Transverse colon (tissue), 4 donors: ENCODE data around the gene SLC12A7.

Source experiments
- POLR2AphosphoS5 ChIP-seq, 3 donors: sonication (generic); formaldehyde crosslinking; IDR thresholded peaks; one replicate each; pipeline ENCODE4 v1.6.1; 2016; ENCODE audit warnings: antibody characterized with exemption in 3 of 3
- TF ChIP-seq, protein P1 (sequence below), 5 experiments: fragments of 200-600 bp in 3 of 5; fragments of 450-650 bp in 2 of 5; sonication (generic) in 3 of 5; IDR thresholded peaks; 1 replicate in 2 of 5; 2 replicates in 3 of 5; pipeline ENCODE4 v1.5.1; 2016 to 2017; ENCODE audit warnings: antibody characterized with exemption in 5 of 5, inconsistent platforms in 3 of 5, mild to moderate bottlenecking in 2 of 5, moderate library complexity in 1 of 5

DNA sequence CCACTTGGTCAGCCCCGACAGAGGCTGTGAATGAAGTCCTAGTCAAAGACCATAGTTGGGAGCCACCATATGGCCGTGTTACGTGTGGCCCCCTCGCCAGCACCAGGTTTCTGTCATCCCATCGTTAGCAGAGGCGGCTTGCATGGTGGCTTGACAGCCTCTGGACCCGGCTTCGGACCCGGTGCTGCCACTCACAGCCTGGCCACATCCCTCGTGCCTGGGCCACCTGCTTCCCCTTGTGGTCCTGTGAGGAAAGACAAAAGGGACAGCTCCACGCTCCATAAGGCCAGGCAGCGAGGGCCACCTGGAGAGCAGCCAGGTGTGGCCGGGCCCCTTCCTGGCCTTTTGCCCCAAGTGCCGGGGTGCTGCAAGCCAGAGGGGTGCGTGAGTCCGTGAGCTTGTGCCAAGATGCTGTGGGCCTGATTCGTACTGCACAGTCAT is 97.1 kb downstream of the SLC12A7 start:
- TF ChIP-seq, protein P1, sequence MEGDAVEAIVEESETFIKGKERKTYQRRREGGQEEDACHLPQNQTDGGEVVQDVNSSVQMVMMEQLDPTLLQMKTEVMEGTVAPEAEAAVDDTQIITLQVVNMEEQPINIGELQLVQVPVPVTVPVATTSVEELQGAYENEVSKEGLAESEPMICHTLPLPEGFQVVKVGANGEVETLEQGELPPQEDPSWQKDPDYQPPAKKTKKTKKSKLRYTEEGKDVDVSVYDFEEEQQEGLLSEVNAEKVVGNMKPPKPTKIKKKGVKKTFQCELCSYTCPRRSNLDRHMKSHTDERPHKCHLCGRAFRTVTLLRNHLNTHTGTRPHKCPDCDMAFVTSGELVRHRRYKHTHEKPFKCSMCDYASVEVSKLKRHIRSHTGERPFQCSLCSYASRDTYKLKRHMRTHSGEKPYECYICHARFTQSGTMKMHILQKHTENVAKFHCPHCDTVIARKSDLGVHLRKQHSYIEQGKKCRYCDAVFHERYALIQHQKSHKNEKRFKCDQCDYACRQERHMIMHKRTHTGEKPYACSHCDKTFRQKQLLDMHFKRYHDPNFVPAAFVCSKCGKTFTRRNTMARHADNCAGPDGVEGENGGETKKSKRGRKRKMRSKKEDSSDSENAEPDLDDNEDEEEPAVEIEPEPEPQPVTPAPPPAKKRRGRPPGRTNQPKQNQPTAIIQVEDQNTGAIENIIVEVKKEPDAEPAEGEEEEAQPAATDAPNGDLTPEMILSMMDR (IDR thresholded peaks at IDR 0.05), result no peak
- TF ChIP-seq POLR2AphosphoS5 (IDR thresholded peaks at IDR 0.05), result no peak
